Prostate gland (tissue), 2 donors: Measurements from ENCODE around the gene ZNF121. TPM values are rescaled to one million over a fixed set of nuclear protein-coding genes. Genes with fewer than 3 reads are reported as not detected.
"Not testable (repeated sequence)": the region's sequence is repeated elsewhere in the genome, so short reads cannot be mapped to it uniquely, and the experiment has no call there.

Experiments used
- DNase-seq: peaks from one replicate; pipeline ENCODE4 v3.0.0-alpha.2; 2019; ENCODE audit warnings: low spot score
- H3K27ac ChIP-seq, 2 donors: fragments of 200-600 bp; sonication (generic); 2 replicates each; pipeline ENCODE4 v1.5.1; 2017 to 2019
- H3K27me3 ChIP-seq: fragments of 200-600 bp; sonication (generic); replicated peaks from 2 replicates; pipeline ENCODE4 v1.5.1; 2019; ENCODE audit not compliant: insufficient read depth
- H3K36me3 ChIP-seq, 2 donors: fragments of 200-600 bp; sonication (generic); 1 replicate in 1 of 2; 2 replicates in 1 of 2; pipeline versions ENCODE4 v1.5.1 to v1.8.1; 2017 to 2019
- H3K4me1 ChIP-seq: fragments of 200-600 bp; sonication (generic); replicated peaks from 2 replicates; pipeline ENCODE4 v1.5.1; 2019
- H3K4me3 ChIP-seq, 2 donors: fragments of 200-600 bp; sonication (generic); 2 replicates each; pipeline ENCODE4 v1.5.1; 2017 to 2019
- H3K9me3 ChIP-seq: fragments of 200-600 bp; sonication (generic); 2 replicates; pipeline ENCODE4 v1.5.1; 2017
- CTCF ChIP-seq, 4 experiments: fragments of 200-600 bp in 2 of 4; fragments of 450-650 bp in 2 of 4; sonication (generic) in 2 of 4; IDR thresholded peaks; 1 replicate in 3 of 4; 2 replicates in 1 of 4; pipeline ENCODE4 v1.5.1; 2016 to 2019; ENCODE audit warnings: antibody characterized with exemption in 4 of 4, mild to moderate bottlenecking in 2 of 4, moderate library complexity in 2 of 4
- POLR2A ChIP-seq: fragments of 450-650 bp; IDR thresholded peaks from one replicate; pipeline ENCODE4 v1.6.1; 2016; ENCODE audit warnings: antibody characterized with exemption, mild to moderate bottlenecking
- POLR2AphosphoS5 ChIP-seq: sonication (generic); formaldehyde crosslinking; IDR thresholded peaks from one replicate; pipeline ENCODE4 v1.6.1; 2017; ENCODE audit warnings: antibody characterized with exemption
- WGBS: methylation state at CpG from one replicate; pipeline ENCODE4 v1.1.5; 2018; 5-methylcytosine and 5-hydroxymethylcytosine counted together
- intact Hi-C: fragments of 100-400 bp; cut with DNase I; formaldehyde crosslinking; loops from one replicate; pipeline ENCODE4 v1.14.2; 2022
- total RNA-seq, 2 donors: library from RNA; depleted of rRNA; stranded (reverse); fragments of >200 nt; gene quantifications; one replicate each; pipeline ENCODE4 v1.1.0, GENCODE V29; 2016

Gene ZNF121
- total RNA-seq, 2 donors from 2014 or later = 31.6 to 31.7 TPM

- H3K27ac ChIP-seq = no peak overlapping the region
- peaks cover 49 to 58% of the 10 kb centered on the region in 2 donors for H3K36me3 ChIP-seq
- H3K4me3 ChIP-seq = no peak overlapping the region
- no peak for DNase-seq
- no peaks in the 10 kb centered on the region for H3K4me1 ChIP-seq
- no peaks in the 10 kb centered on the region for H3K9me3 ChIP-seq
- TF ChIP-seq POLR2AphosphoS5 (no peak), CTCF (IDR thresholded peaks at IDR 0.05) (no peak), POLR2A (no peak)
- no peaks in the 10 kb centered on the region for H3K27me3 ChIP-seq
- intact Hi-C loops = no loop called here
Measured at GRCh38 chr19:9615844-9616243, 31.5 kb upstream of the ZNF121 start.

GRCh38 chr19:9610484-9611113 lies 26.3 kb upstream of the ZNF121 start:
- H3K4me3 ChIP-seq = no peak overlapping the region
- no peak overlapping the region for H3K27ac ChIP-seq
- H3K4me1 ChIP-seq = no peaks in the 10 kb centered on the region
- 98% methylated on average over 2 of the region's 2 CpGs for WGBS
- H3K36me3 ChIP-seq = peaks cover 28 to 51% of the 10 kb centered on the region in 2 donors
- TF ChIP-seq CTCF (IDR thresholded peaks at IDR 0.05) (no peak), POLR2A (no peak), POLR2AphosphoS5 (no peak)
- H3K9me3 ChIP-seq = no peaks in the 10 kb centered on the region
- intact Hi-C loops = no loop called here
- no peaks in the 10 kb centered on the region for H3K27me3 ChIP-seq
- no peak for DNase-seq

- 91% methylated on average over 5 of the region's 5 CpGs for WGBS
- no peaks in the 10 kb centered on the region for H3K4me1 ChIP-seq
- H3K27me3 ChIP-seq = no peaks in the 10 kb centered on the region
- peaks cover 25 to 40% of the 10 kb centered on the region in 2 donors for H3K36me3 ChIP-seq
- intact Hi-C loops = no loop called here
- no peak for DNase-seq
- H3K4me3 ChIP-seq = no peak overlapping the region
- no peaks in the 10 kb centered on the region for H3K9me3 ChIP-seq
- H3K27ac ChIP-seq = no peak overlapping the region
- TF ChIP-seq CTCF (IDR thresholded peaks at IDR 0.05) = no peak
- no peak for TF ChIP-seq POLR2AphosphoS5
- no peak for TF ChIP-seq POLR2A
Measured at GRCh38 chr19:9608912-9609311, 24.6 kb upstream of the ZNF121 start.

GRCh38 chr19:9597027-9597426 lies 12.7 kb upstream of the ZNF121 start:
- H3K4me1 ChIP-seq = no peaks in the 10 kb centered on the region
- H3K27ac ChIP-seq = no peak overlapping the region
- whole genome bisulfite sequencing = 87% methylated on average over 3 of the region's 3 CpGs
- H3K4me3 ChIP-seq = no peak overlapping the region
- TF ChIP-seq CTCF (IDR thresholded peaks at IDR 0.05) = no peak
- no peak for TF ChIP-seq POLR2AphosphoS5
- TF ChIP-seq POLR2A = no peak
- H3K27me3 ChIP-seq = no peaks in the 10 kb centered on the region
- H3K9me3 ChIP-seq = no peaks in the 10 kb centered on the region
- intact Hi-C loops = no loop called here
- no peaks in the 10 kb centered on the region for H3K36me3 ChIP-seq
- DNase-seq = no peak

- 15% methylated on average over 7 of the region's 7 CpGs for WGBS
- intact Hi-C loops = loop anchor here (10.0 kb wide), 1 partner anchor 382 kb away; no protein-coding TSS in a partner anchor
- TF ChIP-seq CTCF (IDR thresholded peaks at IDR 0.05) = peak; percentile 19 to 79 (median 64)
- TF ChIP-seq POLR2AphosphoS5 = peak; percentile 68
- no peak for TF ChIP-seq POLR2A
Measured at GRCh38 chr19:9586764-9587163, 2.5 kb upstream of the ZNF121 start.

GRCh38 chr19:9582081-9582725 lies 2.1 kb downstream of the ZNF121 start:
- H3K9me3 ChIP-seq, H3K27me3 ChIP-seq, DNase-seq, H3K4me1 ChIP-seq, H3K27ac ChIP-seq, H3K4me3 ChIP-seq, H3K36me3 ChIP-seq: not testable (repeated sequence)
- WGBS = 88% methylated on average over 13 of the region's 13 CpGs
- intact Hi-C loops = loop anchor here (10.0 kb wide), 1 partner anchor 377 kb away; no protein-coding TSS in a partner anchor

More at GRCh38 chr19:9586764-9587163, 2.5 kb upstream of the ZNF121 start:
- Histone ChIP-seq H3K36me3 (no peaks in the 10 kb centered on the region), H3K27me3 (no peaks in the 10 kb centered on the region), H3K4me1 (no peaks in the 10 kb centered on the region), H3K27ac (no peak overlapping the region), H3K4me3 (no peak overlapping the region), H3K9me3 (no peaks in the 10 kb centered on the region)
- DNase-seq = peak; percentile 78
